Mucosa of rectum (tissue), 2 donors: ENCODE results near the gene PDZD2.

ENCODE experiments used
- H3K27ac ChIP-seq, 2 donors: one replicate each; pipeline ENCODE4 v1.7.0; 2013; ENCODE audit warnings: inconsistent platforms in 2 of 2, low read depth in 2 of 2, low read length in 2 of 2
- H3K27me3 ChIP-seq, 2 donors: one replicate each; pipeline ENCODE4 v1.7.0; 2013; ENCODE audit warnings: low read length in 2 of 2; ENCODE audit not compliant: control insufficient read depth in 2 of 2, insufficient read depth in 2 of 2
- H3K36me3 ChIP-seq, 2 donors: one replicate each; pipeline ENCODE4 v1.7.0; 2013; ENCODE audit warnings: low read length in 2 of 2; ENCODE audit not compliant: control insufficient read depth in 2 of 2, insufficient read depth in 2 of 2
- H3K4me1 ChIP-seq, 2 donors: one replicate each; pipeline ENCODE4 v1.7.0; 2013; ENCODE audit warnings: low read length in 2 of 2, mild to moderate bottlenecking in 1 of 2; ENCODE audit not compliant: control insufficient read depth in 2 of 2, insufficient read depth in 2 of 2
- H3K4me3 ChIP-seq, 2 donors: one replicate each; pipeline ENCODE4 v1.7.0; 2013; ENCODE audit warnings: low read length in 2 of 2
- H3K9ac ChIP-seq, 2 donors: one replicate each; pipeline ENCODE4 v1.7.0; 2013; ENCODE audit warnings: low read length in 2 of 2, low read depth in 1 of 2, mild to moderate bottlenecking in 1 of 2
- H3K9me3 ChIP-seq, 2 donors: one replicate each; pipeline ENCODE4 v1.7.0; 2013; ENCODE audit warnings: low read length in 2 of 2; ENCODE audit not compliant: control insufficient read depth in 2 of 2
- donor health status: healthy.
- donor health status: Normal muscosa, but diverticular disease.

The PDZD2 gene

GRCh38 chr5:31635446-31635845 lies 3.5 kb upstream of the PDZD2 start:
- no peaks in the 10 kb centered on the region for H3K9me3 ChIP-seq

GRCh38 chr5:31637851-31638250 lies 1.1 kb upstream of the PDZD2 start:
- Histone ChIP-seq H3K4me3 (no peak overlapping the region), H3K9me3 (no peaks in the 10 kb centered on the region), H3K27me3 (peaks cover 10 to 18% of the 10 kb centered on the region in 2 donors), H3K27ac (no peak overlapping the region), H3K9ac (no peak overlapping the region), H3K36me3 (no peaks in the 10 kb centered on the region), H3K4me1 (peaks cover 4% of the 10 kb centered on the region in 2 donors)

More at GRCh38 chr5:31635446-31635845, 3.5 kb upstream of the PDZD2 start:
- Histone ChIP-seq H3K4me3 (no peak overlapping the region), H3K27ac (no peak overlapping the region), H3K36me3 (no peaks in the 10 kb centered on the region), H3K9ac (no peak overlapping the region), H3K4me1 (peaks cover 4% of the 10 kb centered on the region in 2 donors), H3K27me3 (peaks cover 11 to 13% of the 10 kb centered on the region in 2 donors)

- H3K4me1 ChIP-seq: peaks cover 4% of the 10 kb centered on the region in 2 donors
- H3K4me3 ChIP-seq: peak overlapping the region; percentile 40 to 70
- no peak overlapping the region for H3K27ac ChIP-seq
- H3K36me3 ChIP-seq: no peaks in the 10 kb centered on the region
- no peaks in the 10 kb centered on the region for H3K9me3 ChIP-seq
- peaks cover 10 to 18% of the 10 kb centered on the region in 2 donors for H3K27me3 ChIP-seq
- peak overlapping the region; percentile 2 to 33 for H3K9ac ChIP-seq
These were observed 586 bp upstream of the PDZD2 start for GRCh38 chr5:31638345-31638744.

GRCh38 chr5:31639481-31640411 lies 815 bp downstream of the PDZD2 start:
- Histone ChIP-seq H3K4me1 (peaks cover 4% of the 10 kb centered on the region in 2 donors), H3K36me3 (no peaks in the 10 kb centered on the region), H3K27ac (no peak overlapping the region), H3K9ac (no peak overlapping the region), H3K27me3 (peaks cover 10 to 18% of the 10 kb centered on the region in 2 donors), H3K9me3 (no peaks in the 10 kb centered on the region), H3K4me3 (peak overlapping the region in 1 of 2 donors; percentile 40)

GRCh38 chr5:31640573-31640972 lies 1.6 kb downstream of the PDZD2 start:
- Histone ChIP-seq H3K4me1 (peaks cover 4% of the 10 kb centered on the region in 2 donors), H3K27ac (no peak overlapping the region), H3K9me3 (no peaks in the 10 kb centered on the region), H3K36me3 (no peaks in the 10 kb centered on the region), H3K27me3 (peaks cover 10 to 18% of the 10 kb centered on the region in 2 donors), H3K4me3 (no peak overlapping the region), H3K9ac (no peak overlapping the region)

- Histone ChIP-seq H3K9ac (no peak overlapping the region), H3K27me3 (peaks cover 10 to 18% of the 10 kb centered on the region in 2 donors), H3K27ac (no peak overlapping the region), H3K9me3 (no peaks in the 10 kb centered on the region), H3K36me3 (no peaks in the 10 kb centered on the region), H3K4me3 (no peak overlapping the region), H3K4me1 (peaks cover 4% of the 10 kb centered on the region in 2 donors)
These were observed 2.1 kb downstream of the PDZD2 start for GRCh38 chr5:31641059-31641458.

GRCh38 chr5:31641575-31641974 lies 2.6 kb downstream of the PDZD2 start:
- Histone ChIP-seq H3K36me3 (no peaks in the 10 kb centered on the region), H3K9ac (no peak overlapping the region), H3K27me3 (peaks cover 10 to 18% of the 10 kb centered on the region in 2 donors), H3K9me3 (no peaks in the 10 kb centered on the region), H3K27ac (no peak overlapping the region), H3K4me1 (peaks cover 4% of the 10 kb centered on the region in 2 donors), H3K4me3 (no peak overlapping the region)

GRCh38 chr5:31645420-31646081 lies 6.6 kb downstream of the PDZD2 start:
- no peaks in the 10 kb centered on the region for H3K36me3 ChIP-seq
- H3K27ac ChIP-seq: no peak overlapping the region
- H3K4me1 ChIP-seq: no peaks in the 10 kb centered on the region

GRCh38 chr5:31648326-31648725 lies 9.4 kb downstream of the PDZD2 start:
- no peak overlapping the region for H3K9ac ChIP-seq
- no peaks in the 10 kb centered on the region for H3K9me3 ChIP-seq
- H3K27me3 ChIP-seq: no peaks in the 10 kb centered on the region
- no peaks in the 10 kb centered on the region for H3K36me3 ChIP-seq
- H3K4me3 ChIP-seq: no peak overlapping the region
- H3K27ac ChIP-seq: no peak overlapping the region
- H3K4me1 ChIP-seq: no peaks in the 10 kb centered on the region

More at GRCh38 chr5:31645420-31646081, 6.6 kb downstream of the PDZD2 start:
- Histone ChIP-seq H3K9ac (no peak overlapping the region), H3K4me3 (no peak overlapping the region), H3K9me3 (no peaks in the 10 kb centered on the region), H3K27me3 (peaks cover under 1 to 6% of the 10 kb centered on the region in 2 donors)

GRCh38 chr5:31651241-31651640 lies 12.3 kb downstream of the PDZD2 start:
- H3K9me3 ChIP-seq: no peaks in the 10 kb centered on the region
- H3K9ac ChIP-seq: no peak overlapping the region
- no peak overlapping the region for H3K27ac ChIP-seq
- H3K36me3 ChIP-seq: no peaks in the 10 kb centered on the region
- no peaks in the 10 kb centered on the region for H3K27me3 ChIP-seq
- H3K4me3 ChIP-seq: no peak overlapping the region
- H3K4me1 ChIP-seq: no peaks in the 10 kb centered on the region
